ENCODE measurements around the gene TBC1D1.

The TBC1D1 gene

GRCh38 chr4:37995299-37995821 is 104.5 kb downstream of the TBC1D1 start:
- DNase-seq, result no peak

- DNase-seq, result no peak
Observed at GRCh38 chr4:37995981-37996775, 105.3 kb downstream of the TBC1D1 start.

GRCh38 chr4:37998226-37998625 is 107.3 kb downstream of the TBC1D1 start:
- DNase-seq, result no peak

GRCh38 chr4:37999000-37999716 is 108.3 kb downstream of the TBC1D1 start:
- no peak for DNase-seq

GRCh38 chr4:37999965-38000364 is 109.1 kb downstream of the TBC1D1 start:
- no peak for DNase-seq

GRCh38 chr4:38001927-38002326 is 111.0 kb downstream of the TBC1D1 start:
- DNase-seq, result no peak

- DNase-seq, result no peak
Observed at GRCh38 chr4:38002451-38003071, 111.7 kb downstream of the TBC1D1 start.

- no peak for DNase-seq
Observed at GRCh38 chr4:38003102-38003501, 112.2 kb downstream of the TBC1D1 start.

GRCh38 chr4:38003628-38004027 is 112.7 kb downstream of the TBC1D1 start:
- no peak for DNase-seq

- no peak for DNase-seq
Observed at GRCh38 chr4:38004062-38004461, 113.2 kb downstream of the TBC1D1 start.

GRCh38 chr4:38004887-38005286 is 114.0 kb downstream of the TBC1D1 start:
- DNase-seq, result no peak

- DNase-seq, result no peak
Observed at GRCh38 chr4:38005637-38006036, 114.8 kb downstream of the TBC1D1 start.

GRCh38 chr4:38007645-38008044 is 116.8 kb downstream of the TBC1D1 start:
- DNase-seq, result no peak

GRCh38 chr4:38008571-38009021 is 117.7 kb downstream of the TBC1D1 start:
- no peak for DNase-seq

- DNase-seq, result no peak
Observed at GRCh38 chr4:38009421-38009820, 118.5 kb downstream of the TBC1D1 start.

- DNase-seq, result no peak
Observed at GRCh38 chr4:38009949-38010348, 119.1 kb downstream of the TBC1D1 start.

GRCh38 chr4:38011511-38012162 is 120.8 kb downstream of the TBC1D1 start:
- no peak for DNase-seq

GRCh38 chr4:38013461-38014366 is 122.8 kb downstream of the TBC1D1 start:
- DNase-seq, result no peak

- no peak for DNase-seq
Observed at GRCh38 chr4:38014421-38014852, 123.6 kb downstream of the TBC1D1 start.

- no peak for DNase-seq
Observed at GRCh38 chr4:38015886-38016515, 125.1 kb downstream of the TBC1D1 start.

GRCh38 chr4:38016698-38017097 is 125.8 kb downstream of the TBC1D1 start:
- no peak for DNase-seq
